Gastroesophageal sphincter (tissue), 4 donors: ENCODE data around the gene CTCFL. TPM values are rescaled to one million over a fixed set of nuclear protein-coding genes. Genes with fewer than 3 reads are reported as not detected.

Experiments used
- ATAC-seq: fragments of 150-250 bp; one replicate; pipeline ENCODE4 v1.9.1; 2016; ENCODE audit warnings: mild to moderate bottlenecking, moderate library complexity
- H3K27ac ChIP-seq, 4 donors: fragments of 200-600 bp; sonication (generic) in 3 of 4; 1 replicate in 3 of 4; 2 replicates in 1 of 4; pipeline ENCODE4 v1.5.1; 2016 to 2019
- H3K27me3 ChIP-seq: fragments of 200-600 bp; sonication (generic); one replicate; pipeline ENCODE4 v1.5.1; 2019
- H3K36me3 ChIP-seq, 2 donors: fragments of 200-600 bp; sonication (generic); one replicate each; pipeline ENCODE4 v1.5.1; 2019; ENCODE audit warnings: control low read depth in 1 of 2
- H3K4me1 ChIP-seq, 3 donors: fragments of 200-600 bp; sonication (generic); 1 replicate in 2 of 3; 2 replicates in 1 of 3; pipeline ENCODE4 v1.5.1; 2016 to 2019; ENCODE audit warnings: control low read depth in 2 of 3
- H3K4me3 ChIP-seq, 2 donors: fragments of 200-600 bp; sonication (generic); one replicate each; pipeline ENCODE4 v1.5.1; 2019; ENCODE audit warnings: mild to moderate bottlenecking in 1 of 2, moderate library complexity in 1 of 2
- H3K9me3 ChIP-seq, 3 donors: fragments of 200-600 bp; sonication (generic); one replicate each; pipeline ENCODE4 v1.5.1; 2017 to 2019; ENCODE audit warnings: control low read depth in 2 of 3
- EP300 ChIP-seq: sonication (generic); formaldehyde crosslinking; IDR thresholded peaks from one replicate; pipeline ENCODE4 v1.6.1; 2017; ENCODE audit warnings: antibody characterized with exemption, mild to moderate bottlenecking
- POLR2A ChIP-seq, 2 donors: fragments of 450-650 bp; IDR thresholded peaks; one replicate each; pipeline ENCODE4 v1.6.1; 2017; ENCODE audit warnings: antibody characterized with exemption in 2 of 2, mild to moderate bottlenecking in 2 of 2, moderate library complexity in 1 of 2
- POLR2AphosphoS5 ChIP-seq: sonication (generic); formaldehyde crosslinking; IDR thresholded peaks from one replicate; pipeline ENCODE4 v1.6.1; 2017; ENCODE audit warnings: antibody characterized with exemption
- WGBS, 2 donors: methylation state at CpG; one replicate each; pipeline ENCODE4 v1.1.5; 2018; ENCODE audit warnings: low coverage in 1 of 2; 5-methylcytosine and 5-hydroxymethylcytosine counted together
- total RNA-seq, 4 donors: library from RNA; depleted of rRNA; stranded (reverse); fragments of >200 nt; gene quantifications; one replicate each; pipeline ENCODE4 v1.1.0, GENCODE V29; 2016
- TF ChIP-seq, protein P1 (sequence below), 4 experiments: fragments of 200-600 bp in 2 of 4; fragments of 450-650 bp in 2 of 4; sonication (generic) in 1 of 4; IDR thresholded peaks; one replicate each; pipeline ENCODE4 v1.5.1; 2017 to 2019; ENCODE audit warnings: antibody characterized with exemption in 4 of 4, mild to moderate bottlenecking in 2 of 4, moderate library complexity in 2 of 4

The CTCFL gene
- total RNA-seq, 4 donors from 2014 or later = not detected

DNA sequence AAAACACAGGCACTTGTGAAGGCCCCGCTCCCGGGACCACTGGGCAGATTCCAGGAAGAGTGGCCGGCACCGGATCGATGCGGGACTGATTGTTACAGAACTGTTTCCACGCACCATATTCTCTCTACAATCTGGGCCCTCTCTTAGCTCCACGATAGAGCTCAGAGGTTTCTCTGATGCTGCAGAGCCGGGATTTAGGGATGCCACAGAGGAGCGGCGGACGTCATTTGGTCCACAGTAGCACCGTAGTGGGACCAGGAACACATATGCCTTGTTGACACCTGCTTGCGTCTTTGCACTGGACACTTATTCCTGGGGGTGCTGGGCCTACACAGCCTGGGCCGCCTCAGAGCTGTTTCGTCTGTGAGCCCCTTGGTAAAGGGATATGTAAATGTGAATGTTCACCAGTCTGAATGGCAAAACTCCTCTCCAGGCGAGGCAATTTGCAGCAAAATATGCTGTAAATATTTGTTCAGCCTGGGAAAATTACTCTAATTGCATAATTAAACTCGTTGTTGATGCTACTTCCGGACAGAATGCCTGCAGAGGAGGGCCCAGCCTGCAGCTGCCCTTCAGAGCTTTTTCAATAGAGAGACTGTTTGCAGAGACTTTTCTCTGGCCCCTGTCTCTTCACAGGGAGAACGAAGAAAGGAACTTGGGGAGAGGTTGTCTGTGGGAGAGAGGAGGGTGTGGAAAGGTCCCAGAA lies 45.4 kb upstream of the CTCFL start:
- no peak for TF ChIP-seq POLR2AphosphoS5
- TF ChIP-seq POLR2A (IDR thresholded peaks at IDR 0.05) = no peak
- no peak for TF ChIP-seq EP300
- TF ChIP-seq, protein P1, sequence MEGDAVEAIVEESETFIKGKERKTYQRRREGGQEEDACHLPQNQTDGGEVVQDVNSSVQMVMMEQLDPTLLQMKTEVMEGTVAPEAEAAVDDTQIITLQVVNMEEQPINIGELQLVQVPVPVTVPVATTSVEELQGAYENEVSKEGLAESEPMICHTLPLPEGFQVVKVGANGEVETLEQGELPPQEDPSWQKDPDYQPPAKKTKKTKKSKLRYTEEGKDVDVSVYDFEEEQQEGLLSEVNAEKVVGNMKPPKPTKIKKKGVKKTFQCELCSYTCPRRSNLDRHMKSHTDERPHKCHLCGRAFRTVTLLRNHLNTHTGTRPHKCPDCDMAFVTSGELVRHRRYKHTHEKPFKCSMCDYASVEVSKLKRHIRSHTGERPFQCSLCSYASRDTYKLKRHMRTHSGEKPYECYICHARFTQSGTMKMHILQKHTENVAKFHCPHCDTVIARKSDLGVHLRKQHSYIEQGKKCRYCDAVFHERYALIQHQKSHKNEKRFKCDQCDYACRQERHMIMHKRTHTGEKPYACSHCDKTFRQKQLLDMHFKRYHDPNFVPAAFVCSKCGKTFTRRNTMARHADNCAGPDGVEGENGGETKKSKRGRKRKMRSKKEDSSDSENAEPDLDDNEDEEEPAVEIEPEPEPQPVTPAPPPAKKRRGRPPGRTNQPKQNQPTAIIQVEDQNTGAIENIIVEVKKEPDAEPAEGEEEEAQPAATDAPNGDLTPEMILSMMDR (IDR thresholded peaks at IDR 0.05) = no peak
- Histone ChIP-seq H3K4me1 (no peaks in the 10 kb centered on the region), H3K36me3 (no peaks in the 10 kb centered on the region), H3K27me3 (no peaks in the 10 kb centered on the region), H3K27ac (no peak overlapping the region), H3K9me3 (no peaks in the 10 kb centered on the region), H3K4me3 (no peak overlapping the region)
- 68 to 90% methylated on average over 2 to 8 of the region's 20 CpGs for WGBS, 2 donors
- no peak for ATAC-seq

DNA sequence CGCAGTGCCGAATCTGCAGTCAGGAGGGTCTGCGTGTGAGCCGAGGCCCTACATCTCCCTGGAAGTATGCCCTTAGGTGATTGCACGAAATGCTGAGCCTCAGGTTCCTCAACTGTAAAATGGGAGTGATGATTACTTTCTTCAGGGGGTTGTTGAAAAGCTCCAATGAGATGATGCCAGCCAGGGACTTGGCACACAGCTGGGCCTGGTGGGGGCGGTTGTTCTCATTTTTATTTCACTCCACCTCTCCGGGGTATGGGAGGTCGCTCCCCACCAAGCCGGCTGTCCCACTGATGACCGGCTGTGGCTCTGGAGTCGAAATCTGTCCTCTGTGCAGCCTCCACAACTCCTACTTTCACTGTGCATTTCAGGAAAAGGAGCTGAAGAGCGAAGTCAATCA lies 44.0 kb upstream of the CTCFL start:
- ATAC-seq = no peak
- whole genome bisulfite sequencing, 2 donors = 96 to 100% methylated on average over 2 to 4 of the region's 12 CpGs
- H3K27me3 ChIP-seq = no peaks in the 10 kb centered on the region

DNA sequence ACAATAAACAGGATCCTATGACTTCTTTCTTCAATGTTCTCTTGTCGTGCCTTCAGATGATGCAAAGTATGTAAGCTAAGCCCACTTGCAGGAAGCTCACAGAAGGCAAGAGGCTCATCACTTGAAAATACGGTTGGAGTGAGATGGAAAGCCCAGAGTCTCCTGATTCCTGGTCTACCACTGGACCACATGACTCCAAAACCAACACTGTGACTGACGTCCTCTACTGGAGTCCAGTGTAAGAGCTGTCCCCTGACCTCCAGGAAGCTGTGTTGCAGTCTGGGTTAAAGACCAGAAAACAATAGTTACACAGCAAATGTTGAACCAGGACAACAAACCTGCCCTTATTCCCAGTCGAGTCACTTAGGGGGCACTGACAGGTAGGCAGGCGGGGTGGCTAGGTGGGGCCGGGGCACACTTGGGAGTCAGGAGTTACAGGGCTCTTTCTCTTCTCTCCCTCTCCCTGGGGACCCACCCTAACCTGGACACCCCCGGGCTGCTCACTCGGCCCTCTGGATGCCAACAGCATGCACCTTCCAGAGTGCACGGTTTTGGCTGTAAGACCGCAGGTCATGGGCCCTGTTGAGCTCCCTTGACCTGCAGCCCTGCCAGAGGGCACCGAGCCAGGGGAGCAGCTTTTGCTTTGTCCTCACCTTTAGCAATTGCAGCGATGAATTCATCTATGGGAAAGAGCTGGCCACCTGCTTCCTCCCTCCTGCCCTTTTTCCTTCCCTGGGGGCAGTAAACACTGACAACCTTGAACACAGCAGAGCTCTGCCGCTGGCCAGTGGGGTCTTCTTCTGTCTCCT lies 43.4 kb upstream of the CTCFL start:
- WGBS, 2 donors = 80% methylated on average over 1 of the region's 13 CpGs; no CpG with 5 or more reads in 1 of the 2 donors

More for the DNA sequence above, 44.0 kb upstream of the CTCFL start:
- Histone ChIP-seq H3K27ac (no peak overlapping the region), H3K4me1 (no peaks in the 10 kb centered on the region), H3K36me3 (no peaks in the 10 kb centered on the region), H3K9me3 (no peaks in the 10 kb centered on the region), H3K4me3 (no peak overlapping the region)
- TF ChIP-seq POLR2A (IDR thresholded peaks at IDR 0.05) (no peak), POLR2AphosphoS5 (no peak), EP300 (no peak)
- TF ChIP-seq, protein P1 (IDR thresholded peaks at IDR 0.05) = no peak

DNA sequence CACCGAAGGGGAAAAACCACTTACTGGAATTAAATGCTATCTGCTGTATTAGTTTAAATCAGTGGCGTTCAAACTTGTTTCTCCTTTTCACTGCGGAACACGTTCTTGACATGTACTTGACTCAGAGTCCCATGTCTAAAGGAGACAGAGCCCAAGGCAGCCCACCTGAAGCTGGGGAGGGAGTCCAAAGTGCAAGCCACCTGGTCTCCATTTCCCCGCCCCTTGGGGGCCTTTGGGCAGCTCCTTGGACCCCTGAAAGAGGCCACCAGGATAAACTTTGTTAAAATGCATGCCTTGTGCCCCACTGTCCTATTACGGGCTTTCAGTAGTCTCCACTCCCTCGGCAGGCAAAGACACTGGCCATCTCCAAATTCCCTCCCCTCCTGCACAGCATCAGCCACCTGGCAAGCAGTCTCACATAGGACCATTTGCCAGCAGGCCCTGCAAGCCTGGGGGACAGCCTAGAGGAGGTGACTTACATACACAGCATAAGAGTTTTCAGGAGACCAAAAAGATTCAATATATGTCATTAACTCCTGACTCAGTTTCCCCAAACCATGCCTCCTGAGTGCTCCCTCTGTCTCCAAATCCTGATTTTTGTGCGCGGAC lies 42.6 kb upstream of the CTCFL start:
- TF ChIP-seq EP300 = no peak
- no peak for TF ChIP-seq POLR2A (IDR thresholded peaks at IDR 0.05)
- TF ChIP-seq, protein P1 (IDR thresholded peaks at IDR 0.05) = no peak
- no peak for TF ChIP-seq POLR2AphosphoS5
- Histone ChIP-seq H3K36me3 (no peaks in the 10 kb centered on the region), H3K4me1 (no peaks in the 10 kb centered on the region), H3K4me3 (no peak overlapping the region), H3K27ac (no peak overlapping the region), H3K27me3 (no peaks in the 10 kb centered on the region), H3K9me3 (no peaks in the 10 kb centered on the region)
- WGBS, 2 donors = 69 to 89% methylated on average over 3 to 6 of the region's 9 CpGs
- no peak for ATAC-seq

More for the DNA sequence above, 43.4 kb upstream of the CTCFL start:
- TF ChIP-seq POLR2AphosphoS5 = no peak
- TF ChIP-seq, protein P1 (IDR thresholded peaks at IDR 0.05) = no peak
- no peak for TF ChIP-seq EP300
- TF ChIP-seq POLR2A (IDR thresholded peaks at IDR 0.05) = no peak
- Histone ChIP-seq H3K4me3 (no peak overlapping the region), H3K36me3 (no peaks in the 10 kb centered on the region), H3K27ac (no peak overlapping the region), H3K4me1 (no peaks in the 10 kb centered on the region), H3K27me3 (no peaks in the 10 kb centered on the region), H3K9me3 (no peaks in the 10 kb centered on the region)
- peak; percentile 16 for ATAC-seq
